HK-2 (cell line): ENCODE measurements around the gene FIBCD1.
A peak's percentile ranks its signal among the peaks of the same experiment; 100 is the strongest.
"Not testable (repeated sequence)": the region's sequence is repeated elsewhere in the genome, so short reads cannot be mapped to it uniquely, and the experiment has no call there.

Experiments
- DNase-seq: peaks from one replicate; pipeline ENCODE4 v3.0.0-alpha.2; 2018; ENCODE audit not compliant: unreplicated experiment

Gene FIBCD1

GRCh38 chr9:130973686-130974281, 34.7 kb upstream of the FIBCD1 start:
- no peak for DNase-seq

DNA sequence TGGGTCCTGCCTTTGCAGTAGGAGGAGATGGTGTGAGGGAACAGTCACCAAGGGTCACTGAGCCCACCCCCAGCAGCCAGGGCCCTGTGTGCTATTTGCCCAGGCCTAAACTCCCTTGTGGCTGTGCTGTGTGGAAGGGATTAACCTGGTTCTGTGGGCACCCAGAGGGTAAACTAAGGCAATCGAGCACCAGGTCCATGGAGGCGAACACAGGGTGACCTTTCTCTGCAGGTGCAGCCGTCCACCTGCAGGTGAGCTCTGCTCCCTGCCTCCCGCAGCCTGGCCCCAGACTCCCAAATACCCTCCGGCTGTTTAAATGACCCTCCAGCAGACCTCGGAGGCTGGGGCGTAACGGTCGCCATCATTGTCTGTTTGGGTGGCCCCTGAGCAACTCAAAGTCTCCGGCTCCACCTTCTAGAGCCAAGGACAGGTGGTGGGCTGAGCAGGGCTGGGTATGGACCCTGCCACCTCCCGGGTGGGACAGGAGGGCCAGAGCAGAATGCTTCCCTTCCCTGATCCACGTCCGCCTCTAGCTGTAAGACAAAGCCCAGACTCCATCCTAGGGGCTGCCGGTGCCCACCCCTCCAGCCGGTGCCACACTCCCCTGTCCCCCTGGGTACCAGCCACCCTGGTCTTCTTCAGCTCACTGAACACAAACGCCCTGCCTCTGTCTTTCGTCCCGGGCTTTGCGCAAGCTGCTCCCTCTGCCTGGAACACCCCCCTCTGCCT, 34.1 kb upstream of the FIBCD1 start:
- DNase-seq = no peak

- DNase-seq = no peak
Observed at GRCh38 chr9:130972277-130972956, 33.4 kb upstream of the FIBCD1 start.

- DNase-seq = no peak
Observed at GRCh38 chr9:130971294-130971849, 32.3 kb upstream of the FIBCD1 start.

DNA sequence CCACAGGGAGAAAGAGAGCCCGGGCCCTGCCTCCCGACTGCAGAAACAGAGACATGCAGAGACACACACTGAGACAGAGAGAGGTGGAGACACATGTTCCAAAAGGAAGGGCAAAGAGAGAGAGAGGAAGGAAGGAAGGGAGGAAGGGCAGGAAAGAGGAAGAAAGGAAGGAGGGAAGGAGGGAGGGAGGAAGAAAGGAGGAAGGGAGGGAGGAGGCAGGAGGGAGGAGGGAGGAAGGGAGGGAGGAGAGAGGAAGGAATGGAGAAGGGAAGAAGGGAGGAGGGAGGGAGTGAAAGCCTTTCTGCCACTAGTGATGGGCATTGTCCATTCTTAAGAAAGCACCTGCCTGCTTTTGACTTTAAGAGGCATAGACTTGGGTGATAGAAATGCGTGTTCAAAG, 31.8 kb upstream of the FIBCD1 start:
- no peak for DNase-seq

DNA sequence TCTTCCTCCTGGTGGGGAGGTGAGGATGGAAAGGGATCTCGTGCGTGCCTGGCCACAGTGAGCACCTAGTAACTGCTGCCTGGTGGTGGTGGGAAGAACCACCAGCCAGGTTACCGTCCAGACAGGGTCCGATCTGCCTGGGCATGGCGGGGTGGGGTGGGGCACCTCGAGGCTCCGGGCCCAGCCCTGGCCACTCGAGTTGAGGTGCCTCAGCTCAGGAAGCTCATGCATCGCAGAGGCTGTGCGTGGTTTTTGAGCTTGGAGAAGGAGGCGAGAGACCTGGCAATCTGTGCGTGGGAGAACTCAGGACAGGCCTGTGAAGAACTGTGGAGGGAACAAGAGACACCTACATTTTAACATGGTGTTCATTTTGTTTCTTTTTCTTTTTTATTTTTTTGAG, 31.0 kb upstream of the FIBCD1 start:
- DNase-seq = no peak

DNA sequence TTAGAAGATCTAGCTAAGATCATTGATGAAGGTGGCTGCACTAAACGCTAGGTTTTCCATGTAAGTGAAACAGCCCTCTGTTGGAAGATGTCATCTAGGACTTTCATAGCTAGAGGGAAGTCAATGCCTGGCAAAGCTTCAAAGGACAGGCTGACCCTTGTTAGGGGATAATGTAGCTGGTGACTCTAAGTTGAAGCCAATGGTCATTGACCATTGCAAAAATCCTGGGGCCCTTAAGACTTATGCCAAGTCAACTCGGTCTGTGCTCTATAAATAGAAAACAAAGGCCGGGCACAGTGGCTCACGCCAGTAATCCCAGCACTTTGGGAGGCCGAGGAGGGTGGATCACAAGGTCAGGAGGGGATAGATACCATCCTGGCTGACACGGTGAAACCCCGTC, 26.6 kb upstream of the FIBCD1 start:
- no peak for DNase-seq

- DNase-seq = no peak
Observed at GRCh38 chr9:130963916-130964315, 24.9 kb upstream of the FIBCD1 start.

DNA sequence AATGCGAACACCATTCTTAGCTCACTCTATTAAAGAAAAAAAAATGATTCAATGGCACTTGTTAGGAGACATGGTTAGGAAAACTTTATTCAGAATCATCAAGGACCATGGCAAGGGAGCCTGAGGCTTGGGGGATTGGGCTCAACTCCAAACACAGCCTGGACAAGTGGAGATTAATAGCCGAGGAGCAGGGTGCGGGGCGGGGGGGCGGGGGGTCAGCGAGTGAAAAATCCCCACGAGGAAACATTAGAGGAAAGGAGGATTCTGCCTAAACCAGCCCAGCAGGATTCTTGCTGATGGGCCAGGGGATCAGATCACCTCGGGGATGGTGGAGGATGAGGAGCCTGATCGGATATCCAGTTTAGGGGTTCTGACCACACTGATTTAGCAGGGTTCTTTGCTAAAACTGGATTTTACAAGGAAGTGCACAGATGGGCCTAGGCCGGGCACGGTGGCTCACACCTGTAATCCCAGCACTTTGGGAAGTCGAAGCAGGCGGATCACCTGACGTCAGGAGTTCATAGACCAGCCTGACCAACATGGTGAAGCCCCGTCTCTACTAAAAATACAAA, 24.4 kb upstream of the FIBCD1 start:
- DNase-seq = no peak

DNA sequence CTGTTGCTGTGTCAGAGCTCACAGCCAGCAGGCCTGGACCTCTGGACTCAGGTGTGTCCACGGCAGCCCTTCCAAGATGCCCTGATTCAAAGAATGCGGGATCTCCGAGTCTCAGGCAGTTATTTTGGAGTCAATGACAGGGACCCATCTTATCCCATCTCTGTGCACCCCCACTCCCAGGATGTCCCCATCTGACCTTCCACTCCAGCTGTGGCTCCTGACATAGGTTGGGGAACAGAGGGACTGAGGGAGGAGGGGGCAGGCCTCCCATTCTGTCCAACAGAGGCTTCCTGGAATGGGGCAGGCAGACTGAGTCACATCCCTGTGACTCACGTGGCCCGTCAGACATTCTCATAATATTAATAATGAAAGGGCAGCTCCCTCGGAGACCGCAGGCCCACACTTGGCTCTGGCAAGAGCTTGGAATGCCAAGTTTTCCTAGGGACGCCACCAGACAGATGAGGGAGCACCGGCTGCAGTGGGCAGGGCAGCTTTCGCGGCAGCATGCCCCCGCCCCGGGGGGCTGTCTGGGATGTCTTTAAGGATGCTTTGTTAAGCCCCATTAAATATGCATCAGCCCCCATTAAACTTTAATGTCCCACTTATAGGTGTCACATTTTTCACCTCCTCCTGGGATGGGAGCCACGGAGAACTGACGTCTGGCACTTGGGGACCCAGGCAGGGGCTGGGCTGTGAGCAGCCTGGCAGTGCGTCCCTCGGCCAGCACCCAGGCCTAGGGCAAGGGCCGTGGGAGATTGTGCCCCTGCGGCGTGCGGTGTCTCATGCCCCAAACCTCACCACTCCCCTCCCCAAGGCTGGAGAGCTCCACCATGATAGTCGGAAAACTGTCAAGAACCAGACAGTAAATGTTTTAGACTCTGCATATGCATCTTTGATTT, 23.6 kb upstream of the FIBCD1 start:
- DNase-seq = peak; percentile 84

- no peak for DNase-seq
Observed at GRCh38 chr9:130961511-130962300, 22.7 kb upstream of the FIBCD1 start.

GRCh38 chr9:130960522-130961378, 21.7 kb upstream of the FIBCD1 start:
- DNase-seq = no peak

DNA sequence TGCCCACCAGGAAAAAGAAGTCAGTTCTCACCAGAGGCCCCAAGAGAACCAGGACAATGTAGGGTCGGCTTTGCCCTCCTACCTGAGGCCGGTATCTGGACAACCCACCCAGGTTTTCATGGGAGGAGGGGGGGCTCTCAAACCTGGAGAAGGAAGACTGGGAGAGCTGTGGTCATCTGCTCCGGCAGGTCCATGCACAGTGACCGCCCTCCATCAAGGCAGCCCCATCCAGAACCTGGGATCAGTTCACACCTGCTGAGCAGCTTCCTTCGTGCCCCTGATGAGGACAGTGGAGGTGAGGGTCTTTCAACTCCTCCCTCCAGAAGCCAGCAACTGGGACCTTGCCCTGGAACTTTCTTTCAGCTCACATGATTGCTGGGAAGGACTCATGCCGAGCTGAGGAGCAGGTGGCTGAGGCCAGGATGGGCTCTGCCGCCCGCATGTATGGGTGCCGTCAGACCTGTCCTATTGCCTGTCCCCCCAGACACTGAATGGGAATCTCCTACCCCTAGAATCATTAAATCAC, 20.8 kb upstream of the FIBCD1 start:
- DNase-seq = no peak

DNA sequence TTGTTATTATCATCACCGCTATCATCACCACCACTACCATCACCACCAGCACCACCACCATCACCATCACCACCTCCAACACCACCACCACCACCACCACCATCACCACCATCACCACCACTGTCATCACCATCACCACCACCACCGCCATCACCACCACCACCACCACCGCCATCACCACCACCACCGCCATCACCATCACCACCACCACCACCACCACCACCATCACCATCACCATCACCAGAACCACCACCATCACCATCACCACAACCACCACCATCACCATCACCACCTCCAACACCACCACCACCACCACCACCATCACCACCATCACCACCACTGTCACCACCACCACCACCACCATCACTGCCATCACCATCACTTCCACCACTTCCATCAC, 19.5 kb upstream of the FIBCD1 start:
- not testable (repeated sequence) for DNase-seq

GRCh38 chr9:130957451-130958203, 18.6 kb upstream of the FIBCD1 start:
- no peak for DNase-seq

GRCh38 chr9:130956636-130957450, 17.8 kb upstream of the FIBCD1 start:
- no peak for DNase-seq

- no peak for DNase-seq
Observed at GRCh38 chr9:130955947-130956621, 17.0 kb upstream of the FIBCD1 start.
